ENCODE measurements around the gene KCNQ1. TPM values are rescaled to one million over a fixed set of nuclear protein-coding genes. Genes with fewer than 3 reads are reported as not detected.

Gene KCNQ1
- total RNA-seq, 1 experiment from 2014 or later, result 2.3 TPM

GRCh38 chr11:2714871-2715270 is 270.1 kb downstream of the KCNQ1 start:
- H2AK5ac ChIP-seq (ENCODE audit: insufficient read length, low read length), result no peak overlapping the region
- no peaks in the 10 kb centered on the region for H3K79me2 ChIP-seq (ENCODE audit: insufficient read depth, low read length)
- H3K36me3 Mint-ChIP-seq (ENCODE audit: insufficient read depth in 1 of 3, low read depth in 3 of 3), result peaks cover 0 to 16% (median 3%) of the 10 kb centered on the region in 3 experiments; a peak in 4 of 7 replicates
- H3K9ac ChIP-seq (ENCODE audit: extremely low read depth, insufficient read length, low read length), result no peak overlapping the region
- H4K5ac ChIP-seq (ENCODE audit: insufficient read length, low read depth, low read length), result no peak overlapping the region
- no peak overlapping the region for H2AFZ ChIP-seq (ENCODE audit: low read length)
- no peak overlapping the region for H2BK15ac ChIP-seq (ENCODE audit: low read depth, low read length)
- H3K9me3 ChIP-seq (ENCODE audit: control insufficient read depth, low read depth, low read length), result no peaks in the 10 kb centered on the region
- no peaks in the 10 kb centered on the region for H4K20me1 ChIP-seq (ENCODE audit: control insufficient read depth, insufficient read depth, insufficient read length)
- no peak for TF ChIP-seq CTCF (conservative IDR thresholded peaks at IDR 0.05)
- no peak overlapping the region for H3K14ac ChIP-seq (ENCODE audit: insufficient read depth, low read length)
- H3K27me3 ChIP-seq (ENCODE audit: insufficient read depth, low read length), result peaks cover 10% of the 10 kb centered on the region; the same call in 1 of the 2 replicates
- no peak overlapping the region for H3T11ph ChIP-seq (ENCODE audit: low read length)
- no peaks in the 10 kb centered on the region for H3K79me1 ChIP-seq (ENCODE audit: insufficient read depth, low read depth, low read length, poor library complexity, severe bottlenecking)
- no peaks in the 10 kb centered on the region for H3K23me2 ChIP-seq (ENCODE audit: insufficient read length, low read depth, low read length, poor library complexity, severe bottlenecking)
- no peak overlapping the region for H3K4me3 Mint-ChIP-seq
- no peak overlapping the region for H4K91ac ChIP-seq (ENCODE audit: insufficient read length, low read depth, low read length)
- H2BK12ac ChIP-seq (ENCODE audit: insufficient read length, low read depth, low read length), result no peak overlapping the region
- peaks cover 20 to 22% of the 10 kb centered on the region in 2 experiments for H3K4me1 Mint-ChIP-seq
- no peak overlapping the region for H3K4ac ChIP-seq (ENCODE audit: low read depth, low read length)
- H2BK20ac ChIP-seq (ENCODE audit: low read depth, low read length, poor library complexity, severe bottlenecking), result no peak overlapping the region
- no peak overlapping the region for H3K27ac Mint-ChIP-seq
- peaks cover 5% of the 10 kb centered on the region; the same call in 1 of the 2 replicates for H3K4me1 ChIP-seq (ENCODE audit: insufficient read depth, low read length)
- WGBS (ENCODE audit: extremely low coverage, insufficient read length, low lambda C conversion rate), result no CpG with 5 or more reads among the region's 7 CpGs
- H3K27me3 Mint-ChIP-seq (ENCODE audit: low read depth), result peaks cover 100% of the 10 kb centered on the region
- H2BK5ac ChIP-seq (ENCODE audit: insufficient read length, low read length), result no peak overlapping the region
- no peak overlapping the region for H3K23ac ChIP-seq (ENCODE audit: insufficient read length, low read depth, low read length)
- no peak overlapping the region for H2BK120ac ChIP-seq (ENCODE audit: low read depth, low read length, poor library complexity, severe bottlenecking)
- peaks cover 15 to 16% of the 10 kb centered on the region in 2 experiments for H3K9me3 Mint-ChIP-seq
- H4K8ac ChIP-seq (replicated peaks; ENCODE audit: insufficient read length, low read depth, low read length), result no peak overlapping the region
- H3K18ac ChIP-seq (ENCODE audit: insufficient read length, low read depth, low read length), result no peak overlapping the region
- H3K56ac ChIP-seq (ENCODE audit: insufficient read length, low read depth, low read length), result no peak overlapping the region
- no peak for DNase-seq
- H3K27ac ChIP-seq (ENCODE audit: insufficient read length, low read depth, low read length), result no peak overlapping the region
- H3K4me2 ChIP-seq (ENCODE audit: insufficient read depth, insufficient read length, low read length), result no peak overlapping the region

Data from H9 (cell line).